KMS-11 (cell line): ENCODE results near the gene EEFSEC.

Source experiments
- H2AFZ ChIP-seq: fragments of 200-600 bp; sonication (generic); 2 replicates; pipeline ENCODE4 v1.6.1; 2016; ENCODE audit warnings: antibody characterized with exemption, mixed run types, low read depth
- H3K27ac ChIP-seq: fragments of 200-600 bp; sonication (generic); 2 replicates; pipeline ENCODE4 v1.6.1; 2016; ENCODE audit warnings: mild to moderate bottlenecking, mixed run types
- H3K27me3 ChIP-seq: fragments of 200-600 bp; sonication (generic); 2 replicates; pipeline ENCODE4 v1.6.1; 2017; ENCODE audit warnings: mild to moderate bottlenecking, low read depth, mixed run types, moderate library complexity; ENCODE audit not compliant: insufficient read depth
- H3K36me3 ChIP-seq: fragments of 200-600 bp; sonication (generic); 2 replicates; pipeline ENCODE4 v1.6.1; 2017; ENCODE audit warnings: mild to moderate bottlenecking, mixed run types; ENCODE audit not compliant: insufficient read depth
- H3K4me1 ChIP-seq: fragments of 200-600 bp; sonication (generic); 2 replicates; pipeline ENCODE4 v1.6.1; 2016; ENCODE audit warnings: mild to moderate bottlenecking, low read depth, mixed run types; ENCODE audit not compliant: poor library complexity, severe bottlenecking
- H3K4me2 ChIP-seq: fragments of 200-600 bp; sonication (generic); 2 replicates; pipeline ENCODE4 v1.7.0; 2016; ENCODE audit warnings: mild to moderate bottlenecking, mixed run types
- H3K4me3 ChIP-seq: fragments of 200-600 bp; sonication (generic); IDR thresholded peaks from 2 replicates; pipeline ENCODE4 v1.6.1; 2017; ENCODE audit warnings: low read depth, low read length, mixed read lengths; ENCODE audit not compliant: insufficient read depth
- H3K79me2 ChIP-seq: fragments of 200-600 bp; sonication (generic); 2 replicates; pipeline ENCODE4 v1.6.1; 2016; ENCODE audit warnings: low read depth, mixed run types; ENCODE audit not compliant: insufficient read depth
- H3K9ac ChIP-seq: fragments of 200-600 bp; sonication (generic); 2 replicates; pipeline ENCODE4 v1.6.1; 2016; ENCODE audit warnings: mild to moderate bottlenecking, mixed run types
- H4K20me1 ChIP-seq: fragments of 200-600 bp; sonication (generic); 2 replicates; pipeline ENCODE4 v1.6.1; 2016; ENCODE audit warnings: mild to moderate bottlenecking, mixed run types; ENCODE audit not compliant: insufficient read depth
- TF ChIP-seq, protein P1 (sequence below): fragments of 200-600 bp; sonication (generic); conservative IDR thresholded peaks from 2 replicates; pipeline ENCODE4 v1.6.1; 2017; ENCODE audit warnings: low read depth, mild to moderate bottlenecking, antibody characterized with exemption, low read length, moderate library complexity, mixed read lengths

Gene EEFSEC

DNA sequence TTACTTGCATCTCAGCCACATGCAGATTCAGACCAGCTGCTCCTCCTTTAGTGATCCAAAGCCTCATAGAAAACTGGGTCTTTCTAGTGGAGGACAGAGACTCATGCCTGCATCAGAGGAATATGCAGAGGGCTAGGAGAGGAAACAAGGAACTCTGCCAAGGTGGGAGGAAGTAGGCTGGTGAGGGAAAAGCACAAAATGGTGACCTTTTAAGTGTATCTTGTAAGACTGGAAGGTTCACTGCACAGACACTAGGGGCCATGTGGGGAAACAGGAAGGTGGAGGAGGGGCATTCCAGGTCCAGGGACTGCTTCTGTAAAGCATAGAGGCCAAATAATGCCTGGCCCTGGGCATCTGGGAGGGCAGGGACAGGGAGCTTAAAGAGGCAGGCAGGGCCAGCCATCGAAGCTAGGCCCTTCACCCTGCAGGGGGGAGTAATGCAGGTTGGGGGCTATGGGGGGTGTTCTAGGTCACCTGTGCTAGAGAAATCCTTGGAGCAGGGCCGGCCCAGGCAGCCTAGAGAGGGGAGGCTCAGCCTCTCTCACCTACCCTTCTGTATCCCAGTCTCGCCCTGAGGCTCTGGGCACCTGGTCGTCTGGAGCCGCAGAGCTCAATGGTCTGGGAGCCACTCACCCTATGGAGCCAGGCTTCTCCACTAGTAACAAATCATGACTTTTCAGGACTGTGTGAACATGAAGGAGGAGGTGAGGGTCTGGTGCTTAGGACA lies 195.7 kb downstream of the EEFSEC start:
- H2AFZ ChIP-seq, result no peak overlapping the region
- no peak overlapping the region for H3K4me3 ChIP-seq
- no peaks in the 10 kb centered on the region for H4K20me1 ChIP-seq
- no peak overlapping the region for H3K4me2 ChIP-seq
- H3K9ac ChIP-seq, result no peak overlapping the region
- no peaks in the 10 kb centered on the region for H3K79me2 ChIP-seq
- TF ChIP-seq, protein P1, sequence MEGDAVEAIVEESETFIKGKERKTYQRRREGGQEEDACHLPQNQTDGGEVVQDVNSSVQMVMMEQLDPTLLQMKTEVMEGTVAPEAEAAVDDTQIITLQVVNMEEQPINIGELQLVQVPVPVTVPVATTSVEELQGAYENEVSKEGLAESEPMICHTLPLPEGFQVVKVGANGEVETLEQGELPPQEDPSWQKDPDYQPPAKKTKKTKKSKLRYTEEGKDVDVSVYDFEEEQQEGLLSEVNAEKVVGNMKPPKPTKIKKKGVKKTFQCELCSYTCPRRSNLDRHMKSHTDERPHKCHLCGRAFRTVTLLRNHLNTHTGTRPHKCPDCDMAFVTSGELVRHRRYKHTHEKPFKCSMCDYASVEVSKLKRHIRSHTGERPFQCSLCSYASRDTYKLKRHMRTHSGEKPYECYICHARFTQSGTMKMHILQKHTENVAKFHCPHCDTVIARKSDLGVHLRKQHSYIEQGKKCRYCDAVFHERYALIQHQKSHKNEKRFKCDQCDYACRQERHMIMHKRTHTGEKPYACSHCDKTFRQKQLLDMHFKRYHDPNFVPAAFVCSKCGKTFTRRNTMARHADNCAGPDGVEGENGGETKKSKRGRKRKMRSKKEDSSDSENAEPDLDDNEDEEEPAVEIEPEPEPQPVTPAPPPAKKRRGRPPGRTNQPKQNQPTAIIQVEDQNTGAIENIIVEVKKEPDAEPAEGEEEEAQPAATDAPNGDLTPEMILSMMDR, result no peak
- no peaks in the 10 kb centered on the region for H3K36me3 ChIP-seq
- no peak overlapping the region for H3K27ac ChIP-seq
- H3K4me1 ChIP-seq, result no peaks in the 10 kb centered on the region
- no peaks in the 10 kb centered on the region for H3K27me3 ChIP-seq

DNA sequence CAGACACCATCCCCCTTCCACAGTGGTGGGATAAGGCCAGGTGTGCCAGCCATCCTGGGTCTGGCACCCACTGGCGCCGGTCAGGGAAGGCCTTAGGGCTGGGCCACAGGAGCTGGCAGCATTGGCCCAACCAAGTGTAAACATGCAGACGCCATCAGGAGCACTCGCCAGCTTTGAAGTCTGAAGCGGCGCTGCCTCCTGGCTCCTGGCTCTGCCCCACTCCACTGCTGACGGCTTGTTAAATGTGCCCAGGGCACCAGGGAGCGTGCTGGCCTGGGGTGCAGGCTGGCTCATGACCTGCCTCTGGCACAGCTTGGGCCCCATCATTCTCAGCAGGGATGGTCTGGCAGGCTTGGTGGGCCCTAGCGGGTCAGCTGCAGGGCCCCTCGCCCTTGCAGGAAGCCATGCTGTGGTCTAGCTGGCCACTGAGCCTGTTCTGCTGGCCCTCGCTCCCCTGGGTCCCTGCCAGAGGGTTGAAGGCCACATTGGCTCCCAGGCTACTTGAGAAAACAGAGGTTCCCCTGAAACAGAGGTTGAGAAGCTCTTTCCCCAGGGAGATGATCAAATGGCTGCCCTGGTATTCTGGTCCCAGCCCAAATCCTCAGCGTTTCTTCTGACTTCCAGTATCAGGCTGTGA lies 196.8 kb downstream of the EEFSEC start:
- H3K79me2 ChIP-seq, result no peaks in the 10 kb centered on the region
- H3K27me3 ChIP-seq, result no peaks in the 10 kb centered on the region
- H3K9ac ChIP-seq, result no peak overlapping the region
- TF ChIP-seq, protein P1, result no peak
- H4K20me1 ChIP-seq, result no peaks in the 10 kb centered on the region
- no peak overlapping the region for H3K27ac ChIP-seq
- no peaks in the 10 kb centered on the region for H3K36me3 ChIP-seq
- no peak overlapping the region for H2AFZ ChIP-seq
- H3K4me2 ChIP-seq, result no peak overlapping the region
- no peaks in the 10 kb centered on the region for H3K4me1 ChIP-seq
- no peak overlapping the region for H3K4me3 ChIP-seq

DNA sequence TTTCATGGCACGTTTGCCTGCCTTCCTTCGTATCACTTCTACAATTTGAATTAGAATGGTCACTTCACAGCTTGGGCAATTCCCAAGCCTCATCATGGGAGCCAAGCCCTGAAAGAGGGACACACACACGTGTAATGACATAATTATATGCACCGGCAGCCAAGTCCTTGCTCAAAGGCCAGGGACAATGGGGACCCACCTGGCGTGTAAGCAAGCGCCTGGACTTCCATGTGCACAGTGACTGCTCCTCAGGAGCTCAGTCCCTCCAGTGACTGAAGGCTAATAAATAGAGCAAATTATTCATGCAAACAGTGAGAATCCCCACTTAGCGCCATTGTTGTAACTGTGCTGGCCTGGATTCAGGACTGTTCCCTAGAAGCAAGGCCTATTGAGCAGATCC lies 198.3 kb downstream of the EEFSEC start:
- H2AFZ ChIP-seq, result no peak overlapping the region
- H3K4me3 ChIP-seq, result no peak overlapping the region
- no peaks in the 10 kb centered on the region for H3K27me3 ChIP-seq
- H4K20me1 ChIP-seq, result no peaks in the 10 kb centered on the region
- TF ChIP-seq, protein P1, result no peak
- no peaks in the 10 kb centered on the region for H3K79me2 ChIP-seq
- H3K36me3 ChIP-seq, result no peaks in the 10 kb centered on the region
- H3K27ac ChIP-seq, result no peak overlapping the region
- H3K4me2 ChIP-seq, result no peak overlapping the region
- H3K9ac ChIP-seq, result no peak overlapping the region
- H3K4me1 ChIP-seq, result no peaks in the 10 kb centered on the region

DNA sequence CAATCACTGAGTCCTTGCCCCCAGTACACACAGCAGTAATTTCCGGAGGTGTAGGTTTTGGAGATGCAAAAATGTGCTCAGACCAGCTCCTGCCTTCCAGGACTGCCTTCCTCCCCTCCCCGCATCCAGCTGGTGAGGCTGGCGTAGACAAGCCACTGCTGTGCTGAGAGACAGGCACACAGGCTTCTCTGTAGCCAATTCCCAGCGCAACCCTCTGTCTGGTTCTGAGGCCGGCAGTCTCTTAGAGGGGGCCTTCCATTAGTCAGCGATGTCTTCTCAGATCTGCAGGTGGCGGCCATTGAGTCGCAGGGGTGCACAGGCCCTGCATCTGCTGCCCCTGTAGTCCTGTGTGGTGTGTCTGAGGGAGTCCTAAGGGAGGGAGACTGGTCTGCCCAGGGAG lies 199.0 kb downstream of the EEFSEC start:
- H3K9ac ChIP-seq, result no peak overlapping the region
- H3K4me2 ChIP-seq, result no peak overlapping the region
- no peak overlapping the region for H2AFZ ChIP-seq
- no peaks in the 10 kb centered on the region for H4K20me1 ChIP-seq
- H3K4me1 ChIP-seq, result no peaks in the 10 kb centered on the region
- no peak overlapping the region for H3K4me3 ChIP-seq
- no peaks in the 10 kb centered on the region for H3K27me3 ChIP-seq
- TF ChIP-seq, protein P1, result no peak
- H3K36me3 ChIP-seq, result no peaks in the 10 kb centered on the region
- H3K79me2 ChIP-seq, result no peaks in the 10 kb centered on the region
- H3K27ac ChIP-seq, result no peak overlapping the region
